WTC11 (cell line): ENCODE data around the gene ABLIM3. TPM values are rescaled to one million over a fixed set of nuclear protein-coding genes. Genes with fewer than 3 reads are reported as not detected.

Source experiments
- ATAC-seq: fragments of 200-7000 bp; cut with Tn5 transposase; 2 replicates; pipeline ENCODE4 v1.10.0; 2021; ENCODE audit warnings: mild to moderate bottlenecking, moderate library complexity
- CTCF ChIA-PET: fragments of 300-600 bp; sonication (Branson Sonifier 250); formaldehyde crosslinking; loops from one replicate; lab custom pipeline; 2021; ENCODE audit warnings: antibody characterized with exemption; lab: Charles Lee
- POLR2A ChIA-PET: fragments of 350-600 bp; sonication (Branson Sonifier 250); formaldehyde crosslinking; loops from one replicate; lab custom pipeline; 2021; ENCODE audit warnings: antibody characterized with exemption; lab: Charles Lee
- DNase-seq: peaks from one replicate; pipeline ENCODE4 v3.0.0; 2021; ENCODE audit warnings: low spot score
- H3K27ac Mint-ChIP-seq: 2 replicates; pipeline ENCODE4 v1.8.0; 2021; ENCODE audit warnings: mixed read lengths
- H3K27me3 Mint-ChIP-seq: 2 replicates; pipeline ENCODE4 v1.8.0; 2021; ENCODE audit warnings: low read depth, mild to moderate bottlenecking, moderate library complexity, mixed read lengths
- H3K36me3 Mint-ChIP-seq: 2 replicates; pipeline ENCODE4 v1.8.0; 2021; ENCODE audit warnings: mixed read lengths
- H3K4me1 Mint-ChIP-seq: 2 replicates; pipeline ENCODE4 v1.8.0; 2022; ENCODE audit warnings: mixed read lengths
- H3K4me3 Mint-ChIP-seq: 2 replicates; pipeline ENCODE4 v1.8.0; 2021; ENCODE audit warnings: mild to moderate bottlenecking, moderate library complexity, mixed read lengths
- H3K9me3 Mint-ChIP-seq: 2 replicates; pipeline ENCODE4 v1.8.0; 2021; ENCODE audit warnings: mixed read lengths
- CREB1 ChIP-seq: sonication (generic); formaldehyde crosslinking; IDR thresholded peaks from 2 replicates; pipeline ENCODE4 v1.8.0; 2023; ENCODE audit warnings: mild to moderate bottlenecking, missing genetic modification reagents
- GABPB1 ChIP-seq: sonication (generic); formaldehyde crosslinking; IDR thresholded peaks from 2 replicates; pipeline ENCODE4 v1.8.1; 2023; ENCODE audit warnings: mild to moderate bottlenecking, missing genetic modification reagents
- NFATC4 ChIP-seq: fragments of 250-450 bp; sonication (Bioruptor Pico); IDR thresholded peaks from 2 replicates; pipeline ENCODE4 v1.9.0; 2021; ENCODE audit warnings: mild to moderate bottlenecking
- RELA ChIP-seq: sonication (generic); formaldehyde crosslinking; IDR thresholded peaks from 2 replicates; pipeline ENCODE4 v1.8.1; 2022; ENCODE audit warnings: missing genetic modification reagents, mild to moderate bottlenecking, borderline replicate concordance
- ZMAT4 ChIP-seq: fragments of 250-450 bp; sonication (Bioruptor Pico); IDR thresholded peaks from 2 replicates; pipeline ENCODE4 v1.9.0; 2021; ENCODE audit warnings: mild to moderate bottlenecking
- ZNF138 ChIP-seq: sonication (generic); formaldehyde crosslinking; conservative IDR thresholded peaks from 2 replicates; pipeline ENCODE4 v1.8.1; 2022; ENCODE audit warnings: mild to moderate bottlenecking, moderate library complexity, missing genetic modification reagents
- ZNF232 ChIP-seq: sonication (generic); formaldehyde crosslinking; IDR thresholded peaks from 2 replicates; pipeline ENCODE4 v1.8.0; 2022; ENCODE audit warnings: mild to moderate bottlenecking, missing genetic modification reagents
- ZNF263 ChIP-seq: sonication (generic); formaldehyde crosslinking; IDR thresholded peaks from 2 replicates; pipeline ENCODE4 v1.8.1; 2022; ENCODE audit warnings: low read depth, mild to moderate bottlenecking, moderate library complexity, missing genetic modification reagents
- ZNF671 ChIP-seq: fragments of 250-450 bp; sonication (Bioruptor Pico); IDR thresholded peaks from 2 replicates; pipeline ENCODE4 v1.8.0; 2021; ENCODE audit warnings: mild to moderate bottlenecking
- total RNA-seq: library from RNA; stranded (reverse); gene quantifications from 3 replicates; pipeline ENCODE4 v1.2.3, GENCODE V29; 2021
- TF ChIP-seq, protein P1 (sequence below): fragments of 250-450 bp; sonication (Bioruptor Pico); IDR thresholded peaks from 2 replicates; pipeline ENCODE4 v1.8.0; 2021; ENCODE audit warnings: mild to moderate bottlenecking
- TF ChIP-seq, protein P2 (sequence below): sonication (generic); formaldehyde crosslinking; IDR thresholded peaks from 2 replicates; pipeline ENCODE4 v1.8.1; 2023; ENCODE audit warnings: mild to moderate bottlenecking, missing genetic modification reagents
- TF ChIP-seq, protein P3 (sequence below): sonication (generic); formaldehyde crosslinking; IDR thresholded peaks from 2 replicates; pipeline ENCODE4 v1.8.1; 2022; ENCODE audit warnings: low read depth, missing genetic modification reagents, borderline replicate concordance
- TF ChIP-seq, protein P4 (sequence below): sonication (generic); formaldehyde crosslinking; conservative IDR thresholded peaks from 2 replicates; pipeline ENCODE4 v1.8.1; 2023; ENCODE audit warnings: mild to moderate bottlenecking, low read depth, missing genetic modification reagents, moderate library complexity
- TF ChIP-seq, protein P5 (sequence below): sonication (generic); formaldehyde crosslinking; IDR thresholded peaks from 2 replicates; pipeline ENCODE4 v1.8.0; 2022; ENCODE audit warnings: mild to moderate bottlenecking, missing genetic modification reagents
- TF ChIP-seq, protein P6 (sequence below): sonication (generic); formaldehyde crosslinking; IDR thresholded peaks from 2 replicates; pipeline ENCODE4 v1.8.0; 2022; ENCODE audit warnings: mild to moderate bottlenecking, missing genetic modification reagents

ABLIM3 gene
- total RNA-seq, 1 experiment from 2014 or later, result 0.33 TPM

GRCh38 chr5:149110406-149110805 lies 30.9 kb upstream of the ABLIM3 start:
- no peaks in the 10 kb centered on the region for H3K27me3 Mint-ChIP-seq
- no peak for DNase-seq
- CTCF ChIA-PET, result interaction anchor here (0.8 to 1.1 kb wide), 2 partner anchors 15 to 380 kb away, joined by 3 read pairs; no protein-coding TSS in a partner anchor

More at GRCh38 chr5:149110406-149110805, 30.9 kb upstream of the ABLIM3 start:
- no peaks in the 10 kb centered on the region for H3K4me1 Mint-ChIP-seq
- H3K36me3 Mint-ChIP-seq, result no peaks in the 10 kb centered on the region
- POLR2A ChIA-PET, result no interaction called here
- no peak overlapping the region for H3K4me3 Mint-ChIP-seq
- TF ChIP-seq ZNF671 (CRISPR knock-in tag), result no peak
- no peak for TF ChIP-seq CREB1 (CRISPR knock-in tag)
- TF ChIP-seq, protein P1, sequence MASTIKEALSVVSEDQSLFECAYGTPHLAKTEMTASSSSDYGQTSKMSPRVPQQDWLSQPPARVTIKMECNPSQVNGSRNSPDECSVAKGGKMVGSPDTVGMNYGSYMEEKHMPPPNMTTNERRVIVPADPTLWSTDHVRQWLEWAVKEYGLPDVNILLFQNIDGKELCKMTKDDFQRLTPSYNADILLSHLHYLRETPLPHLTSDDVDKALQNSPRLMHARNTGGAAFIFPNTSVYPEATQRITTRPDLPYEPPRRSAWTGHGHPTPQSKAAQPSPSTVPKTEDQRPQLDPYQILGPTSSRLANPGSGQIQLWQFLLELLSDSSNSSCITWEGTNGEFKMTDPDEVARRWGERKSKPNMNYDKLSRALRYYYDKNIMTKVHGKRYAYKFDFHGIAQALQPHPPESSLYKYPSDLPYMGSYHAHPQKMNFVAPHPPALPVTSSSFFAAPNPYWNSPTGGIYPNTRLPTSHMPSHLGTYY (CRISPR knock-in tag), result no peak
- no peak for TF ChIP-seq ZNF263
- TF ChIP-seq ZNF232 (CRISPR knock-in tag), result no peak
- TF ChIP-seq, protein P2, sequence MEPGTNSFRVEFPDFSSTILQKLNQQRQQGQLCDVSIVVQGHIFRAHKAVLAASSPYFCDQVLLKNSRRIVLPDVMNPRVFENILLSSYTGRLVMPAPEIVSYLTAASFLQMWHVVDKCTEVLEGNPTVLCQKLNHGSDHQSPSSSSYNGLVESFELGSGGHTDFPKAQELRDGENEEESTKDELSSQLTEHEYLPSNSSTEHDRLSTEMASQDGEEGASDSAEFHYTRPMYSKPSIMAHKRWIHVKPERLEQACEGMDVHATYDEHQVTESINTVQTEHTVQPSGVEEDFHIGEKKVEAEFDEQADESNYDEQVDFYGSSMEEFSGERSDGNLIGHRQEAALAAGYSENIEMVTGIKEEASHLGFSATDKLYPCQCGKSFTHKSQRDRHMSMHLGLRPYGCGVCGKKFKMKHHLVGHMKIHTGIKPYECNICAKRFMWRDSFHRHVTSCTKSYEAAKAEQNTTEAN (CRISPR knock-in tag), result no peak
- no peak for TF ChIP-seq RELA (CRISPR knock-in tag)
- TF ChIP-seq GABPB1 (CRISPR knock-in tag), result no peak
- no peak for TF ChIP-seq NFATC4 (CRISPR knock-in tag)
- TF ChIP-seq, protein P3, sequence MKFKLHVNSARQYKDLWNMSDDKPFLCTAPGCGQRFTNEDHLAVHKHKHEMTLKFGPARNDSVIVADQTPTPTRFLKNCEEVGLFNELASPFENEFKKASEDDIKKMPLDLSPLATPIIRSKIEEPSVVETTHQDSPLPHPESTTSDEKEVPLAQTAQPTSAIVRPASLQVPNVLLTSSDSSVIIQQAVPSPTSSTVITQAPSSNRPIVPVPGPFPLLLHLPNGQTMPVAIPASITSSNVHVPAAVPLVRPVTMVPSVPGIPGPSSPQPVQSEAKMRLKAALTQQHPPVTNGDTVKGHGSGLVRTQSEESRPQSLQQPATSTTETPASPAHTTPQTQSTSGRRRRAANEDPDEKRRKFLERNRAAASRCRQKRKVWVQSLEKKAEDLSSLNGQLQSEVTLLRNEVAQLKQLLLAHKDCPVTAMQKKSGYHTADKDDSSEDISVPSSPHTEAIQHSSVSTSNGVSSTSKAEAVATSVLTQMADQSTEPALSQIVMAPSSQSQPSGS (CRISPR knock-in tag), result no peak
- TF ChIP-seq, protein P4, sequence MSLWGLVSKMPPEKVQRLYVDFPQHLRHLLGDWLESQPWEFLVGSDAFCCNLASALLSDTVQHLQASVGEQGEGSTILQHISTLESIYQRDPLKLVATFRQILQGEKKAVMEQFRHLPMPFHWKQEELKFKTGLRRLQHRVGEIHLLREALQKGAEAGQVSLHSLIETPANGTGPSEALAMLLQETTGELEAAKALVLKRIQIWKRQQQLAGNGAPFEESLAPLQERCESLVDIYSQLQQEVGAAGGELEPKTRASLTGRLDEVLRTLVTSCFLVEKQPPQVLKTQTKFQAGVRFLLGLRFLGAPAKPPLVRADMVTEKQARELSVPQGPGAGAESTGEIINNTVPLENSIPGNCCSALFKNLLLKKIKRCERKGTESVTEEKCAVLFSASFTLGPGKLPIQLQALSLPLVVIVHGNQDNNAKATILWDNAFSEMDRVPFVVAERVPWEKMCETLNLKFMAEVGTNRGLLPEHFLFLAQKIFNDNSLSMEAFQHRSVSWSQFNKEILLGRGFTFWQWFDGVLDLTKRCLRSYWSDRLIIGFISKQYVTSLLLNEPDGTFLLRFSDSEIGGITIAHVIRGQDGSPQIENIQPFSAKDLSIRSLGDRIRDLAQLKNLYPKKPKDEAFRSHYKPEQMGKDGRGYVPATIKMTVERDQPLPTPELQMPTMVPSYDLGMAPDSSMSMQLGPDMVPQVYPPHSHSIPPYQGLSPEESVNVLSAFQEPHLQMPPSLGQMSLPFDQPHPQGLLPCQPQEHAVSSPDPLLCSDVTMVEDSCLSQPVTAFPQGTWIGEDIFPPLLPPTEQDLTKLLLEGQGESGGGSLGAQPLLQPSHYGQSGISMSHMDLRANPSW (CRISPR knock-in tag), result no peak
- TF ChIP-seq, protein P5, sequence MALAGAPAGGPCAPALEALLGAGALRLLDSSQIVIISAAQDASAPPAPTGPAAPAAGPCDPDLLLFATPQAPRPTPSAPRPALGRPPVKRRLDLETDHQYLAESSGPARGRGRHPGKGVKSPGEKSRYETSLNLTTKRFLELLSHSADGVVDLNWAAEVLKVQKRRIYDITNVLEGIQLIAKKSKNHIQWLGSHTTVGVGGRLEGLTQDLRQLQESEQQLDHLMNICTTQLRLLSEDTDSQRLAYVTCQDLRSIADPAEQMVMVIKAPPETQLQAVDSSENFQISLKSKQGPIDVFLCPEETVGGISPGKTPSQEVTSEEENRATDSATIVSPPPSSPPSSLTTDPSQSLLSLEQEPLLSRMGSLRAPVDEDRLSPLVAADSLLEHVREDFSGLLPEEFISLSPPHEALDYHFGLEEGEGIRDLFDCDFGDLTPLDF (CRISPR knock-in tag), result no peak
- TF ChIP-seq ZNF138 (CRISPR knock-in tag), result no peak
- TF ChIP-seq ZMAT4 (CRISPR knock-in tag), result no peak
- TF ChIP-seq, protein P6, sequence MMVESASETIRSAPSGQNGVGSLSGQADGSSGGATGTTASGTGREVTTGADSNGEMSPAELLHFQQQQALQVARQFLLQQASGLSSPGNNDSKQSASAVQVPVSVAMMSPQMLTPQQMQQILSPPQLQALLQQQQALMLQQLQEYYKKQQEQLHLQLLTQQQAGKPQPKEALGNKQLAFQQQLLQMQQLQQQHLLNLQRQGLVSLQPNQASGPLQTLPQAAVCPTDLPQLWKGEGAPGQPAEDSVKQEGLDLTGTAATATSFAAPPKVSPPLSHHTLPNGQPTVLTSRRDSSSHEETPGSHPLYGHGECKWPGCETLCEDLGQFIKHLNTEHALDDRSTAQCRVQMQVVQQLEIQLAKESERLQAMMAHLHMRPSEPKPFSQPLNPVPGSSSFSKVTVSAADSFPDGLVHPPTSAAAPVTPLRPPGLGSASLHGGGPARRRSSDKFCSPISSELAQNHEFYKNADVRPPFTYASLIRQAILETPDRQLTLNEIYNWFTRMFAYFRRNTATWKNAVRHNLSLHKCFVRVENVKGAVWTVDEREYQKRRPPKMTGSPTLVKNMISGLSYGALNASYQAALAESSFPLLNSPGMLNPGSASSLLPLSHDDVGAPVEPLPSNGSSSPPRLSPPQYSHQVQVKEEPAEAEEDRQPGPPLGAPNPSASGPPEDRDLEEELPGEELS (CRISPR knock-in tag), result no peak
- H3K27ac Mint-ChIP-seq, result no peak overlapping the region
- H3K9me3 Mint-ChIP-seq, result no peaks in the 10 kb centered on the region
- ATAC-seq, result no peak
